NCI-H2029 (cell line): ENCODE results near the gene MPC2.

ENCODE experiments used
- DNase-seq: peaks from one replicate; lab custom pipeline; 2025; lab: John Stamatoyannopoulos, UW

The MPC2 gene

DNA sequence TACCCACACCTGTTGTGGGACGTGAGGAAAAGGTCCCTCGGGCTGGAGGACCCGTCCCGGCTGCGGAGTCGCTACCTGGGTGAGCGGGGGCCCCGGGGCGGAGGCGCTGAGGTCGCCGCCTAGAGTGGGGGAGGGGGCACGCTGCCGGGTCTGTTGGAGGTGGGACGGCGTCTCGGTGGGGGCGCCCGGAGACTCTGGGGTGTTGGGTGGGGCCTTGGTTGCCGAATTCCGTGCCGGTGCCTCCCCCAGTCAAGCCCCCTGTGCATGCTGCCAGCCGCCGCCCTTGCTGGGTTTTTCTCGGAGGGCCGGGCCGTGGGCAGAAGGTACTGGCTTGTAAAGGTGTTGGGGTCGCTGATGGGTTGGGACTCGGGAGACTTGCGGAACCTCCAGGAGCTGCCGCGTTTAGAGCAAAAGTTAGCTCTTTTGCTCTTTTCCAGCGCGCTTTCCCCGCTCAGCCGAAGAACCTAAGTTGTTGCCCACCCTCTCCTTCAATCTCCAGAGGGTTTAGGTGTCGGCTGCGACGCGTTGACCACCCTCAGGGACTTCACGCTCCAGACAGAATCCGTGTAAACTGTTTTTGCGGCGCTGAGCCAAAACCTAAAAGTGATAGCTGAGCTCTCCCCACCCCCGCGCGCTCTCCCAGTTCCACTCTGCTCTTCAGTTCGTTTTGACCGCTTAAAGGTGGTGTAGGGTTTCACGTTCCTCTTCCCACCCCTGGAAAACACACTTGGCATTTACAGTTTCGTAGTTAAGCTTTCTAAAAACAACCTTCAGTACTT, at the start of gene MPC2:
Gene MPC2 (minus strand): TSS at position 143 of the 779 bp plus-strand sequence. CDS start 1,231 bp downstream, outside the sequence.
- peak; percentile 30 for DNase-seq

DNA sequence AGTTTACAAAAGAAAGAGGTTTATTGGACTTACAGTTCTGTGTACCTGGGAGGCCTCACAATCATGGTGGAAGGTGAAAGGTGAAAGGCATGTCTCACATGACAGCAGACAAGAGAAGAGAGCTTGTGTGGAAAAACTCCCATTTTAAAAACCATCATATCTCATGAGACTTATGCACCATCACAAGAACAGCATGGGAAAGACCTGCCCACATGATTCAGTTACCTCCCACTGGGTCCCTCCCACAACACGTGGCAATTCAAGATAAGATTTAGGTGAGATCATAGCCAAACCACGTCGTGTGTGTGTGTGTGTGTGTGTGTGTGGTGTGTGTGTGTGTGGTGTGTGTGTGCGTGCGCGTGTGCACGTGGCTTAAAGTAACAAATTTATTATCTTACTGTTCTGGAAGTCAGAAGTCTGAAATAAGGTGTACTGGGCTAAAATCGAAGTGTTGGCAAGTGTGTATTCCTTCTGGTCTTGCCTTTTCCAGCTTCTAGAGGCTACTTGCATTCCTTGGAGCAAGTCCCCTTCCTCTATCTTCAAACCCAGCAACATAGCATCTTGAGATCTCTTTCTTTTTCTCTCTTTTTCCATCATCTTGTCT, 48.1 kb upstream of the MPC2 start:
- no peak for DNase-seq

- DNase-seq = no peak
Observed at GRCh38 chr1:167983797-167984420, 47.0 kb upstream of the MPC2 start.

GRCh38 chr1:167981933-167982332, 45.1 kb upstream of the MPC2 start:
- no peak for DNase-seq

GRCh38 chr1:167977245-167977644, 40.4 kb upstream of the MPC2 start:
- no peak for DNase-seq

- no peak for DNase-seq
Observed at GRCh38 chr1:167974698-167975097, 37.8 kb upstream of the MPC2 start.

- no peak for DNase-seq
Observed at GRCh38 chr1:167973832-167974231, 37.0 kb upstream of the MPC2 start.

- DNase-seq = no peak
Observed at GRCh38 chr1:167968569-167968968, 31.7 kb upstream of the MPC2 start.

- no peak for DNase-seq
Observed at GRCh38 chr1:167966050-167966449, 29.2 kb upstream of the MPC2 start.

- DNase-seq = no peak
Observed at GRCh38 chr1:167964646-167965045, 27.8 kb upstream of the MPC2 start.

GRCh38 chr1:167957710-167958109, 20.8 kb upstream of the MPC2 start:
- DNase-seq = no peak

DNA sequence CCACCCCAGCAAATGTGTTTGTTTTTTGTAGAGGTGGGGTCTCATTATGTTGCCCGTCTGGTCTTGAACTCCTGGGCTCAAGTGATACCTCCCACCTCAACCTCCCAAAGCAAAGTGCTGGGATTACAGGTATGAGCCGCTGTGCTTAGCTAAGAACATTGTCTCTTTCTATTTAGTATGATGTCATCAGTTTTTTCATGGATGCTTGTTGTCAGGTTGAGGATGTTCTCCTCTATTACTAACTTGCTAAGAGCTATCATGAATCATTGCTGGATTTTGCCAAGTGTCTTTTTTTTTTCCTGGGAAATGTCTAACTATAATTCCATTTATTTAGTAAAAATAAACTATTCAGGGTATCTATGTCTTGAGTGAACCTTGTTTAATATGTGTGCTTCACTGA, 19.0 kb upstream of the MPC2 start:
- DNase-seq = no peak

DNA sequence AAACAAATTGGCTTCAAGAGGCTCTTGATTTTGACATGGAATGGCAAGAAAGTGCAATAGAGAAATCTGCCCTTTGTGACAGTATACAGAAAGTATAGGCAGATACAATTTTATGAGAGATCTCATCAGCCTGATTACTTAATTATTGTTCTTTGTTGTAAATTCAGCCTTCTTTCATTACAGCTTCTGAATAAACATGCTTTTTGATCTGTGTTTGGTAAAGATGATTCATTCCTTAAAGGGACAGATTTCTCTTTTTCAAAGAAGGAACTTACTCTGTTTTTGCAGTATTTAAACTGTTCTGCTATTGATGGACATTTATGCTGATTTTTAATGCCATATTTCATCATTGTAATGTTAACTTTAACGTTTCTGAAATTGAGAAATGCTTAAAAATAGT, 13.7 kb upstream of the MPC2 start:
- DNase-seq = no peak

- DNase-seq = no peak
Observed at GRCh38 chr1:167949785-167950184, 12.9 kb upstream of the MPC2 start.

GRCh38 chr1:167947733-167948132, 10.9 kb upstream of the MPC2 start:
- DNase-seq = no peak

- DNase-seq = no peak
Observed at GRCh38 chr1:167943541-167943940, 6.7 kb upstream of the MPC2 start.

DNA sequence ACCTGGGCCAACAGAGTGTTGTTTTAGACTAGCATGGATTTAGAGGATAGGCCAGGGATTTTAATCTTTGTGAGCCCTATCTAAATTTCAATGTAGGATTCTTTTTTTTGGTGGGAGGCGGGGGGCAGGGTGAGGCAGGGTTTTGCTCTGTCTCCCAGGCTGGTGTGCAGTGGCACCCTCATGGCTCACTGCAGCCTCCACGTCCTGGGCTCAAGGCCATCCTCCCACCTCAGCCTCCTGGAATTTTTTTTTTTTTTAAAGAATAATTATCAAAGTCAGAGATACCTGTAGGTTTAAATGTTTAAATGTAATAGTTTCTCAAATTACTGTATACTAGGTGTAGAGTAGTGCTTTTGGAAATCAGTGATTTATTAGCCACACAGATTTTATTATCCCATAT, 3.4 kb upstream of the MPC2 start:
- no peak for DNase-seq

DNA sequence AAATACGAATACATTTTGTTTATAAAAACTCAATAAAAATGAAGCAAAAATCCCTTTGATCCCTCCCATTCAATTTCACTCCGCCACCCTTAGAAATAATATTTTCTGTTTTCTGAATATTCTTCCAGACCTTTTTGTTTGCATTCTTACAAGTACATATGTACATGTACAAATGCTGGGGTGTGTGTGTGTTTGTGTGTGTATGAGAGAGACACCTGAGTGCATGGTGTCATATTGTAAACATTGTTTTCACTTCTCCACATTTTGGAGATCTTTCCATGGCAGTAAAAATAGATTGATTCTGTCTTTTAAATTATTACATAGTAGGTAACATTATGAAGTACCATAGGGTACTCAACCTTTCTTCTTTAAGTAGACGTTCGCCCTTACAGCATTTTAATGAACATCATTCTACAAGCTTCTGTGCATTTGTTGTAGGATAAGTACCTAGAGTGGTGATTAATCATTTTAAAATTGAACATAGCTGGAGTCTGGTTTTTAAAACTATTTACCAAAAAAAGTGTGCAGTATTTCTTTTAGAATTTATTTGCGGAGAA, 1.3 kb upstream of the MPC2 start:
- DNase-seq = no peak

GRCh38 chr1:167937709-167938010, 788 bp upstream of the MPC2 start:
- no peak for DNase-seq

DNA sequence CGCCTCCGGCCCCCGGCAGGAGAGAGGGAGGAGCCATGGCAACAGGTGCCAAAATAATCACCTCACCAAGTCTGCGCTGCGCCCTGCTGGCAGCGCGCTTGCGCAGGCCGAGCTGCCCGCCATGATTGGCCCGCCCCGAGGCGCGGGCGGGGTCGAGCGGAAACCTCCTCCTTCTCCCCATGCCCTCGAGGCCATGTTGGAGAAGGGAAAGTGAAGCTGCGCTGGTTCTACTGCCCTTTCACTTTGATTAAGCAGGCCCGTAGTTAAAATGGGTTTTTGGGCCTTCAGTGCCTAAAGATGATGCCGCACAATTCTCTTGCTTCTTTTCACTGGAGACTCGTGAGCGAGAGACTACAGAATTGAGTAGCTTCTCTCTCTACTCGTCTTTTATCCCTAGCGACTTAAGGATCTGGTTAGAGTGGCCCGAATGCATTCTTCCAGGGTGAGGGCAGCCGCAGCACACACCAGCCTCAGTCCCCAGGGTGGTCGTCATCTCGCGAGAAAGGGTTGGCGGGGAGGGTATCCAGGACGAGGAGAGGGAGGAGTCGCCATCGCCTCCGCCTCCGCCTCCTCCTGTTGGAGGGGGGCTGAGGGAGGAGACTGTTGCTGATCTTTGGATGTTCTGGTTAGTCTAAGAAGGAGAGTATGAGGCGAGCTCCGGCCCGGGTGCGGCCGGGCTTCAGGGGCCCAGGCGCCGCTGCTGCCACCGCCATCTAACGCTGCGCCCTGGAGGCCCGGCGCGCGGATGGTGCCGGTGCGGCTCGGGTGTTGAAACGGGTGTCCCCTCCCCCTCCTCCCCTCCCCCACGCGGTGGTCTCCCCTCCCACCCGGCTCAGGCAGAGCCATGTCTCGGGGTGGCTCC, 573 bp downstream of the MPC2 start, which contains the start of gene DCAF6:
Gene DCAF6 (plus strand): TSS at position 616 of the 862 bp plus-strand sequence. CDS start 229 bp downstream, at position 845.
- DNase-seq = peak; percentile 92

GRCh38 chr1:167935216-167936067, 1.4 kb downstream of the MPC2 start:
- no peak for DNase-seq
